ENCODE measurements around the gene WDR91.

- TF ChIP-seq CTCF (IDR thresholded peaks at IDR 0.05) (no peak), EP300 (IDR thresholded peaks at IDR 0.05) (no peak), POLR2A (IDR thresholded peaks at IDR 0.05) (no peak)
Measured at GRCh38 chr7:135260470-135260869, 49.1 kb upstream of the WDR91 start.

Data from upper lobe of left lung (tissue), 4 donors.